HepG2 (cell line): Measurements from ENCODE around the gene SLC35F3.

Source experiments
- CREM ChIP-seq, 2 experiments: sonication (generic) in 1 of 2; formaldehyde crosslinking in 1 of 2; IDR thresholded peaks; 2 replicates each; pipeline versions ENCODE4 v1.4.0 to v1.6.1; 2016 to 2020; ENCODE audit warnings: antibody characterized with exemption in 1 of 2, mild to moderate bottlenecking in 1 of 2, missing genetic modification reagents in 1 of 2
- HMGXB4 ChIP-seq, 2 experiments: sonication (generic) in 1 of 2; formaldehyde crosslinking in 1 of 2; IDR thresholded peaks; 2 replicates each; pipeline versions ENCODE4 v1.4.0 to v1.6.1; 2018 to 2020; ENCODE audit warnings: missing genetic modification reagents in 2 of 2, borderline replicate concordance in 1 of 2, low read depth in 1 of 2, mild to moderate bottlenecking in 1 of 2, missing biosample characterization in 1 of 2
- ZNF367 ChIP-seq: sonication (generic); formaldehyde crosslinking; IDR thresholded peaks from 2 replicates; pipeline ENCODE4 v1.4.0; 2020; ENCODE audit warnings: missing genetic modification reagents, borderline replicate concordance

DNA sequence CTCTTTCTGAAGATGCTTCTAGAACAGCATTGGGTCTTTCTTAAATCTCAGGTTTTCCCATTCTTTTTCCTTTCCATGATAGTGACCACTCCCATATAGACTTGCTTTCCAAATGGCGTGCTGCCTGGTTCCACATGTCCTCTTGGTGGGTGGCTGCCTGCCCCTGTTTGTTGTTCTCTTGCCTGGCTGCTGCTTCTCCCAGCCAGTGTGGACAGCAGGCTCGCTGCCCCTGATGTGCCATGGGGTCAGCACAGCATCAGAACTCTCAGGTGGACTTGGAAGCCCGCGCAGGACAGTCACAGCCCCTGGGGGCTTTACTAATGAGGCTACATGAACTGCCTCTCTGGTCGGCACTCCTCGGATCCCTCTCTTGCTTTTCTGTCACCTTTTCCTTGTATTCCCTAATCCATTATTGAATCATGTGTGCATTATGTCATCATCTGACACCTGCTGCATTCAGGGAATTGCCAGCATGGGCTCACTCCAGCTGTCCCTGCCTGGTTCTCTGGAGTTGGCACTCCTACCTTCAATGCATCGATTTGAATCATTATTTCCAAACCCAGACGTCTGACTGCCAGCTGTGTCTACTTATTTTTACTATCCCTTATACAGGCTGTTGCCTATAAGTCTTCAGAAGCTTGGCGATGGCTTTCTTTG, 368.3 kb downstream of the SLC35F3 start:
- TF ChIP-seq CREM (IDR thresholded peaks at IDR 0.05) = no peak
- no peak for TF ChIP-seq CREM (CRISPR knock-in tag; IDR thresholded peaks at IDR 0.05)
- TF ChIP-seq ZNF367 (CRISPR knock-in tag) = no peak
- no peak for TF ChIP-seq HMGXB4 (CRISPR knock-in tag; IDR thresholded peaks at IDR 0.05; ENCODE audit: borderline replicate concordance in 1 of 2, low read depth in 1 of 2)
